ENCODE measurements around the gene SH3RF3.

The SH3RF3 gene

GRCh38 chr2:109244750-109245382 lies 115.9 kb downstream of the SH3RF3 start:
- Histone ChIP-seq H3K27ac (peak overlapping the region in 2 of 21 experiments; percentile 16 to 90), H3K4me3 (no peak overlapping the region)

GRCh38 chr2:109246176-109246575 lies 117.2 kb downstream of the SH3RF3 start:
- Histone ChIP-seq H3K4me3 (no peak overlapping the region), H3K27ac (no peak overlapping the region)

- H3K27ac ChIP-seq: no peak overlapping the region
- no peak overlapping the region for H3K4me3 ChIP-seq
Observed at GRCh38 chr2:109246616-109247015, 117.6 kb downstream of the SH3RF3 start.

- Histone ChIP-seq H3K27ac (peak overlapping the region in 2 of 21 experiments; percentile 25 to 36), H3K4me3 (no peak overlapping the region)
Observed at GRCh38 chr2:109247340-109247739, 118.3 kb downstream of the SH3RF3 start.

- Histone ChIP-seq H3K4me3 (no peak overlapping the region), H3K27ac (peak overlapping the region in 2 of 21 experiments; percentile 25 to 36)
Observed at GRCh38 chr2:109247812-109248211, 118.8 kb downstream of the SH3RF3 start.

- no peak overlapping the region for H3K27ac ChIP-seq
- H3K4me3 ChIP-seq: no peak overlapping the region
Observed at GRCh38 chr2:109248590-109248989, 119.6 kb downstream of the SH3RF3 start.

- Histone ChIP-seq H3K27ac (peak overlapping the region in 1 of 21 experiments; percentile 3), H3K4me3 (no peak overlapping the region)
Observed at GRCh38 chr2:109253217-109253616, 124.2 kb downstream of the SH3RF3 start.

GRCh38 chr2:109254174-109254904 lies 125.3 kb downstream of the SH3RF3 start:
- Histone ChIP-seq H3K4me3 (no peak overlapping the region), H3K27ac (peak overlapping the region in 2 of 21 experiments; percentile 15 to 40)

- no peak overlapping the region for H3K4me3 ChIP-seq
- peak overlapping the region in 6 of 21 experiments; percentile 22 to 48 (median 32) for H3K27ac ChIP-seq
Observed at GRCh38 chr2:109255654-109256053, 126.6 kb downstream of the SH3RF3 start.

- Histone ChIP-seq H3K27ac (peak overlapping the region in 6 of 21 experiments; percentile 22 to 48 (median 32)), H3K4me3 (no peak overlapping the region)
Observed at GRCh38 chr2:109256111-109256510, 127.1 kb downstream of the SH3RF3 start.

- no peak overlapping the region for H3K4me3 ChIP-seq
- peak overlapping the region in 4 of 21 experiments; percentile 2 to 56 (median 36) for H3K27ac ChIP-seq
Observed at GRCh38 chr2:109256921-109257320, 127.9 kb downstream of the SH3RF3 start.

- Histone ChIP-seq H3K4me3 (no peak overlapping the region), H3K27ac (peak overlapping the region in 5 of 21 experiments; percentile 2 to 56 (median 47))
Observed at GRCh38 chr2:109257653-109258052, 128.6 kb downstream of the SH3RF3 start.

- no peak overlapping the region for H3K27ac ChIP-seq
- H3K4me3 ChIP-seq: no peak overlapping the region
Observed at GRCh38 chr2:109258376-109258775, 129.4 kb downstream of the SH3RF3 start.

- no peak overlapping the region for H3K4me3 ChIP-seq
- H3K27ac ChIP-seq: no peak overlapping the region
Observed at GRCh38 chr2:109258905-109259540, 130.0 kb downstream of the SH3RF3 start.

- no peak overlapping the region for H3K27ac ChIP-seq
- H3K4me3 ChIP-seq: no peak overlapping the region
Observed at GRCh38 chr2:109259671-109260070, 130.7 kb downstream of the SH3RF3 start.

GRCh38 chr2:109260116-109260855 lies 131.3 kb downstream of the SH3RF3 start:
- H3K4me3 ChIP-seq: no peak overlapping the region
- H3K27ac ChIP-seq: no peak overlapping the region

GRCh38 chr2:109260886-109261700 lies 132.1 kb downstream of the SH3RF3 start:
- Histone ChIP-seq H3K4me3 (no peak overlapping the region), H3K27ac (no peak overlapping the region)

GRCh38 chr2:109261906-109262631 lies 133.1 kb downstream of the SH3RF3 start:
- Histone ChIP-seq H3K27ac (no peak overlapping the region), H3K4me3 (no peak overlapping the region)

All from skin epidermis (tissue), 12 donors.